HCT116 (cell line): ENCODE measurements around the gene HOXA11. TPM values are rescaled to one million over a fixed set of nuclear protein-coding genes. Genes with fewer than 3 reads are reported as not detected.

ENCODE experiments used
- ATAC-seq: fragments of 200-7000 bp; cut with Tn5 transposase; 2 replicates; pipeline ENCODE4 v1.9.1; 2020; ENCODE audit warnings: mild to moderate bottlenecking, moderate library complexity
- BruUV-seq: library from RNA; stranded (reverse); fragments of 400-500 nt; replicated peaks from 2 replicates; lab custom pipeline; 2021; lab: Mats Ljungman, UMichigan
- CTCF ChIA-PET: fragments of 300-600 bp; sonication (Branson Sonifier 250); formaldehyde crosslinking; loops from one replicate; lab custom pipeline; 2021; ENCODE audit warnings: antibody characterized with exemption; lab: Charles Lee
- POLR2A ChIA-PET: fragments of 300-600, 350-600 bp; sonication (Branson Sonifier 250); formaldehyde crosslinking; loops from one replicate; lab custom pipeline; 2021; ENCODE audit warnings: antibody characterized with exemption; lab: Charles Lee
- RAD21 ChIA-PET, 2 experiments: fragments of 300-600 bp; sonication (Branson Sonifier 250); formaldehyde crosslinking; loops; one replicate each; lab custom pipeline; 2023; ENCODE audit warnings: low total read pairs in 2 of 2; ENCODE audit not compliant: uncharacterized antibody in 2 of 2, unreplicated experiment in 2 of 2, low non-redundant PET in 1 of 2; lab: Charles Lee
- DNase-seq: peaks from one replicate; pipeline ENCODE4 v3.0.0-alpha.2; 2010; ENCODE audit warnings: low read depth, low spot score
- H2AFZ ChIP-seq: fragments of 200-600 bp; shearing (Covaris generic), sonication (generic); 2 replicates; pipeline ENCODE4 v1.6.1; 2017; ENCODE audit warnings: low read depth, mixed run types, mixed read lengths, antibody characterized with exemption, low read length; ENCODE audit not compliant: poor library complexity, severe bottlenecking
- H3K27ac ChIP-seq: 2 replicates; pipeline ENCODE4 v1.5.1; 2012; ENCODE audit warnings: low read depth, low read length
- H3K27me3 ChIP-seq: fragments of 200-600 bp; sonication (generic); 2 replicates; pipeline ENCODE4 v1.6.1; 2016; ENCODE audit warnings: mixed run types, low read length, mixed read lengths; ENCODE audit not compliant: insufficient read depth
- H3K36me3 ChIP-seq, 2 experiments: fragments of 200-500 bp in 1 of 2; fragments of 200-600 bp in 1 of 2; sonication (Bioruptor generic) in 1 of 2; sonication (generic) in 1 of 2; 2 replicates each; pipeline versions ENCODE4 v1.5.1 to v1.6.1; 2014 to 2016; ENCODE audit warnings: low read length in 2 of 2, inconsistent platforms in 1 of 2, mixed read lengths in 1 of 2, mixed run types in 1 of 2; ENCODE audit not compliant: insufficient read depth in 2 of 2, control insufficient read depth in 1 of 2
- H3K4me1 ChIP-seq, 2 experiments: fragments of 200-600 bp in 1 of 2; sonication (generic) in 1 of 2; 2 replicates each; pipeline versions ENCODE4 v1.5.1 to v1.6.1; 2012 to 2017; ENCODE audit warnings: low read length in 2 of 2, inconsistent platforms in 1 of 2, mild to moderate bottlenecking in 1 of 2, mixed read lengths in 1 of 2, mixed run types in 1 of 2, moderate library complexity in 1 of 2; ENCODE audit not compliant: insufficient read depth in 2 of 2, control insufficient read depth in 1 of 2
- H3K4me2 ChIP-seq: fragments of 200-600 bp; sonication (generic); 2 replicates; pipeline ENCODE4 v1.6.1; 2017; ENCODE audit warnings: mixed run types, low read length, mixed read lengths
- H3K4me3 ChIP-seq, 2 experiments: fragments of 200-600 bp in 1 of 2; sonication (generic) in 1 of 2; replicated peaks in 1 of 2; 2 replicates each; pipeline ENCODE4 v1.5.1; 2011 to 2016; ENCODE audit warnings: low read length in 2 of 2, control low read depth in 1 of 2, low read depth in 1 of 2, mild to moderate bottlenecking in 1 of 2, mixed read lengths in 1 of 2, mixed run types in 1 of 2
- H3K79me2 ChIP-seq: fragments of 200-600 bp; sonication (generic); 2 replicates; pipeline ENCODE4 v1.6.1; 2017; ENCODE audit warnings: mild to moderate bottlenecking, mixed run types, low read length, moderate library complexity, mixed read lengths; ENCODE audit not compliant: insufficient read depth
- H3K9ac ChIP-seq: fragments of 200-600 bp; sonication (generic); 2 replicates; pipeline ENCODE4 v1.6.1; 2016; ENCODE audit warnings: low read length, mixed read lengths
- H3K9me2 ChIP-seq: fragments of 200-600 bp; sonication (generic), shearing (Covaris generic); 2 replicates; pipeline ENCODE4 v1.6.1; 2017; ENCODE audit warnings: mixed run types, mild to moderate bottlenecking, moderate library complexity; ENCODE audit not compliant: insufficient read depth
- H3K9me3 ChIP-seq, 2 experiments: fragments of 200-500 bp in 1 of 2; fragments of 200-600 bp in 1 of 2; sonication (Bioruptor generic) in 1 of 2; sonication (generic) in 1 of 2; 2 replicates each; pipeline ENCODE4 v1.6.1; 2014 to 2017; ENCODE audit warnings: low read length in 2 of 2, mixed read lengths in 2 of 2, inconsistent platforms in 1 of 2, low read depth in 1 of 2, mild to moderate bottlenecking in 1 of 2, mixed run types in 1 of 2, moderate library complexity in 1 of 2; ENCODE audit not compliant: control insufficient read depth in 1 of 2, insufficient read depth in 1 of 2
- H4K20me1 ChIP-seq: fragments of 200-600 bp; sonication (generic), shearing (Covaris generic); 2 replicates; pipeline ENCODE4 v1.6.1; 2017; ENCODE audit warnings: mixed run types, mild to moderate bottlenecking, moderate library complexity; ENCODE audit not compliant: insufficient read depth
- CEBPB ChIP-seq: IDR thresholded peaks from 2 replicates; pipeline ENCODE4 v1.6.1; 2012; ENCODE audit warnings: low read depth
- CTCF ChIP-seq, 3 experiments: fragments of 200-600 bp in 1 of 3; sonication (generic) in 1 of 3; IDR thresholded peaks in 2 of 3; conservative IDR thresholded peaks in 1 of 3; 2 replicates each; pipeline ENCODE4 v1.5.1; 2012 to 2017; ENCODE audit warnings: low read depth in 2 of 3, low read length in 2 of 3, antibody characterized with exemption in 1 of 3, borderline replicate concordance in 1 of 3, control low read depth in 1 of 3, mild to moderate bottlenecking in 1 of 3, mixed read lengths in 1 of 3, mixed run types in 1 of 3, moderate library complexity in 1 of 3; ENCODE audit not compliant: insufficient read depth in 1 of 3
- SIN3A ChIP-seq: IDR thresholded peaks from 2 replicates; pipeline ENCODE4 v1.6.1; 2012; ENCODE audit warnings: low read depth
- intact Hi-C: fragments of 100-400 bp; cut with micrococcal nuclease; formaldehyde crosslinking; loops from 2 replicates; pipeline ENCODE4 v1.10.0; 2022
- total RNA-seq: library from RNA; stranded (reverse); gene quantifications from one replicate; pipeline ENCODE4 v1.2.1, GENCODE V29; 2021; ENCODE audit not compliant: unreplicated experiment
- TF ChIP-seq, protein P1 (sequence below): IDR thresholded peaks from 2 replicates; pipeline ENCODE4 v1.6.1; 2012; ENCODE audit warnings: low read depth
- TF ChIP-seq, protein P2 (sequence below): IDR thresholded peaks from 2 replicates; pipeline ENCODE4 v1.6.1; 2011; ENCODE audit warnings: mild to moderate bottlenecking, low read length, moderate library complexity; ENCODE audit not compliant: insufficient replicate concordance; ENCODE audit errors: extremely low read depth

HOXA11 gene
- total RNA-seq, 1 experiment from 2014 or later: 6.8 TPM

DNA sequence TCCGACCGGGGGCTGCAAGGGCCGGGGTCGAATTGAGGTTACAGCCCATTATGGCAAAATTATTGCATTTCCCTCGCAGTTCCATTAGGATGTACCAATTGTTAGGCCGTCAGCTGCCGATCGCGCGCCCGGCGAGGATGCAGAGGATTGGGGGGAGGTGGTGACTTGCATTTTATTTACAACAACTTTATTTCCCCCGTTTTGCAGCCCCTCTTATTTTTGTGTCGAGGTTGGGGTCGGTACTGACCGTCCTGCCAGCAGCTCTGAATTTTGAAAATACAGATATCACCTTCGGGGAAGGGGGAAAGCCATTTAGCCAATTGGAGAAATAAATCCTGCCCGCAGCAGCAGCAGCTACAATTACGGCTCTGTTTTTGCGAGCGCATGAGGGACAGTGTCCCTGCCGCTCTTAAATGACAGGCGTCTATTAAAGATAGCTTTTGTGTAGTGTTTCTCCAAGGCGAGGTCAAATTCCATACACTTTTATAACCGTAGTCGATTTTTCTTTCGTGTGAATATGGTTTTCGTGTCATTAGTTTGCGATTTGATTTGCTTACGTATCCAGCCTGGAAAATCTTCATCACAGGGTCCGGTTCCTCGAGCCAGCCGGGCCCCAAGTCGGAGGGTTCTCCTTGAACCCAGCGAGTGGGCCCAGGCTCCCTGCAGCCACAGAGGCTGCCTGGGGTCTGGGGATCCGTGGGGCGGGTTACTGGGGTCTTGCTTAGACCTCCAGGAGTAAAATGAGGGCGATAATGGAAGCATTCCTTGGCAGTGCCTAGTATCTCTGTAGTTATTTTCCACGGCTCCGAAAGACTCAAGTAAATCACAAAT is 40.9 kb downstream of the HOXA11 start:
- ChIA-PET POLR2A (no interaction called here), RAD21 (no interaction called here), CTCF (no interaction called here)
- H3K9ac ChIP-seq: no peak overlapping the region
- no peaks in the 10 kb centered on the region for H3K9me3 ChIP-seq
- peaks cover 6 to 19% of the 10 kb centered on the region in 2 experiments; a peak in 3 of 4 replicates for H3K4me1 ChIP-seq
- no peaks in the 10 kb centered on the region for H4K20me1 ChIP-seq
- DNase-seq (no peak), ATAC-seq (no peak)
- TF ChIP-seq SIN3A (no peak), CTCF (IDR thresholded peaks at IDR 0.05 in 2 of 3, conservative IDR thresholded peaks at IDR 0.05 in 1 of 3; ENCODE audit: borderline replicate concordance in 1 of 3, insufficient read depth in 1 of 3, low read depth in 2 of 3, low read length in 2 of 3) (peak in 1 of 3 experiments; percentile 27; a peak in 1 of 6 replicates)
- H3K79me2 ChIP-seq: peaks cover 20% of the 10 kb centered on the region
- no peaks in the 10 kb centered on the region for H3K27me3 ChIP-seq
- H3K36me3 ChIP-seq: peaks cover 8 to 12% of the 10 kb centered on the region in 2 experiments; a peak in 3 of 4 replicates
- intact Hi-C loops: no loop called here
- no peak overlapping the region for H3K4me2 ChIP-seq
- BruUV-seq: no TSS peak
- H3K4me3 ChIP-seq: no peak overlapping the region
- no peak overlapping the region for H3K27ac ChIP-seq
- H3K9me2 ChIP-seq: no peaks in the 10 kb centered on the region
- H2AFZ ChIP-seq: no peak overlapping the region

- Histone ChIP-seq H3K4me2 (no peak within 1 kb of the TSS), H3K9ac (no peak within 1 kb of the TSS)
- TF ChIP-seq, protein P1, sequence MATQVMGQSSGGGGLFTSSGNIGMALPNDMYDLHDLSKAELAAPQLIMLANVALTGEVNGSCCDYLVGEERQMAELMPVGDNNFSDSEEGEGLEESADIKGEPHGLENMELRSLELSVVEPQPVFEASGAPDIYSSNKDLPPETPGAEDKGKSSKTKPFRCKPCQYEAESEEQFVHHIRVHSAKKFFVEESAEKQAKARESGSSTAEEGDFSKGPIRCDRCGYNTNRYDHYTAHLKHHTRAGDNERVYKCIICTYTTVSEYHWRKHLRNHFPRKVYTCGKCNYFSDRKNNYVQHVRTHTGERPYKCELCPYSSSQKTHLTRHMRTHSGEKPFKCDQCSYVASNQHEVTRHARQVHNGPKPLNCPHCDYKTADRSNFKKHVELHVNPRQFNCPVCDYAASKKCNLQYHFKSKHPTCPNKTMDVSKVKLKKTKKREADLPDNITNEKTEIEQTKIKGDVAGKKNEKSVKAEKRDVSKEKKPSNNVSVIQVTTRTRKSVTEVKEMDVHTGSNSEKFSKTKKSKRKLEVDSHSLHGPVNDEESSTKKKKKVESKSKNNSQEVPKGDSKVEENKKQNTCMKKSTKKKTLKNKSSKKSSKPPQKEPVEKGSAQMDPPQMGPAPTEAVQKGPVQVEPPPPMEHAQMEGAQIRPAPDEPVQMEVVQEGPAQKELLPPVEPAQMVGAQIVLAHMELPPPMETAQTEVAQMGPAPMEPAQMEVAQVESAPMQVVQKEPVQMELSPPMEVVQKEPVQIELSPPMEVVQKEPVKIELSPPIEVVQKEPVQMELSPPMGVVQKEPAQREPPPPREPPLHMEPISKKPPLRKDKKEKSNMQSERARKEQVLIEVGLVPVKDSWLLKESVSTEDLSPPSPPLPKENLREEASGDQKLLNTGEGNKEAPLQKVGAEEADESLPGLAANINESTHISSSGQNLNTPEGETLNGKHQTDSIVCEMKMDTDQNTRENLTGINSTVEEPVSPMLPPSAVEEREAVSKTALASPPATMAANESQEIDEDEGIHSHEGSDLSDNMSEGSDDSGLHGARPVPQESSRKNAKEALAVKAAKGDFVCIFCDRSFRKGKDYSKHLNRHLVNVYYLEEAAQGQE: no peak
- TF ChIP-seq, protein P2, sequence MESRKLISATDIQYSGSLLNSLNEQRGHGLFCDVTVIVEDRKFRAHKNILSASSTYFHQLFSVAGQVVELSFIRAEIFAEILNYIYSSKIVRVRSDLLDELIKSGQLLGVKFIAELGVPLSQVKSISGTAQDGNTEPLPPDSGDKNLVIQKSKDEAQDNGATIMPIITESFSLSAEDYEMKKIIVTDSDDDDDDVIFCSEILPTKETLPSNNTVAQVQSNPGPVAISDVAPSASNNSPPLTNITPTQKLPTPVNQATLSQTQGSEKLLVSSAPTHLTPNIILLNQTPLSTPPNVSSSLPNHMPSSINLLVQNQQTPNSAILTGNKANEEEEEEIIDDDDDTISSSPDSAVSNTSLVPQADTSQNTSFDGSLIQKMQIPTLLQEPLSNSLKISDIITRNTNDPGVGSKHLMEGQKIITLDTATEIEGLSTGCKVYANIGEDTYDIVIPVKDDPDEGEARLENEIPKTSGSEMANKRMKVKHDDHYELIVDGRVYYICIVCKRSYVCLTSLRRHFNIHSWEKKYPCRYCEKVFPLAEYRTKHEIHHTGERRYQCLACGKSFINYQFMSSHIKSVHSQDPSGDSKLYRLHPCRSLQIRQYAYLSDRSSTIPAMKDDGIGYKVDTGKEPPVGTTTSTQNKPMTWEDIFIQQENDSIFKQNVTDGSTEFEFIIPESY: no peak
- no peak for TF ChIP-seq CEBPB
Observed at GRCh38 chr7:27143023-27143949, 41.7 kb downstream of the HOXA11 start, which contains the start of gene HOXA5. HOXA5 (minus strand) TSS chr7:27143681; CDS start chr7:27143607, 74 bp downstream.

More at GRCh38 chr7:27143023-27143949, 41.7 kb downstream of the HOXA11 start, which contains the start of gene HOXA5:
- ChIA-PET RAD21 (no interaction called here), POLR2A (no interaction called here), CTCF (no interaction called here)
- peaks cover 8 to 12% of the 10 kb centered on the region in 2 experiments; a peak in 3 of 4 replicates for H3K36me3 ChIP-seq
- DNase-seq: no peak
- no peak within 1 kb of the TSS for H3K27ac ChIP-seq
- peaks cover 6 to 12% of the 10 kb centered on the region in 2 experiments; a peak in 3 of 4 replicates for H3K4me1 ChIP-seq
- no TSS peak for BruUV-seq
- no peaks in the 10 kb centered on the region for H4K20me1 ChIP-seq
- peaks cover 12% of the 10 kb centered on the region for H3K79me2 ChIP-seq
- no peaks in the 10 kb centered on the region for H3K9me2 ChIP-seq
- no peaks in the 10 kb centered on the region for H3K9me3 ChIP-seq
- intact Hi-C loops: no loop called here
- H3K4me3 ChIP-seq: no peak within 1 kb of the TSS
- H2AFZ ChIP-seq: no peak within 1 kb of the TSS
- H3K27me3 ChIP-seq: no peaks in the 10 kb centered on the region
- no peak for ATAC-seq
